Endothelial cell (in vitro differentiated cells): ENCODE data around the gene SND1. TPM values are rescaled to one million over a fixed set of nuclear protein-coding genes. Genes with fewer than 3 reads are reported as not detected.

Experiments
- DNase-seq: peaks from one replicate; pipeline ENCODE4 v3.0.0; 2021; ENCODE audit warnings: low spot score
- H3K27ac Mint-ChIP-seq: one replicate; pipeline ENCODE4 v1.8.0; 2021; ENCODE audit warnings: mixed read lengths, inconsistent platforms; ENCODE audit not compliant: unreplicated experiment
- H3K27me3 Mint-ChIP-seq: one replicate; pipeline ENCODE4 v1.8.0; 2021; ENCODE audit warnings: mild to moderate bottlenecking, moderate library complexity, mixed read lengths, inconsistent platforms; ENCODE audit not compliant: unreplicated experiment
- H3K36me3 Mint-ChIP-seq: one replicate; pipeline ENCODE4 v1.8.0; 2021; ENCODE audit warnings: mild to moderate bottlenecking, low read depth, mixed read lengths, inconsistent platforms; ENCODE audit not compliant: unreplicated experiment
- H3K4me1 Mint-ChIP-seq: one replicate; pipeline ENCODE4 v1.8.0; 2021; ENCODE audit warnings: mild to moderate bottlenecking, mixed read lengths, inconsistent platforms; ENCODE audit not compliant: unreplicated experiment
- H3K4me3 Mint-ChIP-seq: one replicate; pipeline ENCODE4 v1.8.0; 2021; ENCODE audit warnings: mild to moderate bottlenecking, mixed read lengths, inconsistent platforms; ENCODE audit not compliant: unreplicated experiment
- H3K9me3 Mint-ChIP-seq: one replicate; pipeline ENCODE4 v1.8.0; 2021; ENCODE audit warnings: mixed read lengths, inconsistent platforms; ENCODE audit not compliant: unreplicated experiment
- total RNA-seq: library from RNA; stranded (reverse); fragmentation: NEBNext Ultra II Directional; extraction: Animal tissue kit (Norgen Biotek cat#: 25700); gene quantifications from one replicate; pipeline ENCODE4 v1.2.1, GENCODE V29; 2021; ENCODE audit not compliant: unreplicated experiment
- TF ChIP-seq, protein P1 (sequence below): fragments of 200-600 bp; sonication (generic); IDR thresholded peaks from one replicate; pipeline ENCODE4 v1.5.0; 2021; ENCODE audit warnings: antibody characterized with exemption; ENCODE audit not compliant: unreplicated experiment

Gene SND1
- total RNA-seq, 1 donor from 2014 or later: 375 TPM

GRCh38 chr7:127859330-127859729 is 207.3 kb downstream of the SND1 start:
- Mint-ChIP-seq H3K4me3 (no peak overlapping the region), H3K9me3 (no peaks in the 10 kb centered on the region), H3K36me3 (peaks cover 10% of the 10 kb centered on the region), H3K4me1 (peaks cover 40% of the 10 kb centered on the region), H3K27me3 (peaks cover 2% of the 10 kb centered on the region), H3K27ac (no peak overlapping the region)
- no peak for DNase-seq
- TF ChIP-seq, protein P1, sequence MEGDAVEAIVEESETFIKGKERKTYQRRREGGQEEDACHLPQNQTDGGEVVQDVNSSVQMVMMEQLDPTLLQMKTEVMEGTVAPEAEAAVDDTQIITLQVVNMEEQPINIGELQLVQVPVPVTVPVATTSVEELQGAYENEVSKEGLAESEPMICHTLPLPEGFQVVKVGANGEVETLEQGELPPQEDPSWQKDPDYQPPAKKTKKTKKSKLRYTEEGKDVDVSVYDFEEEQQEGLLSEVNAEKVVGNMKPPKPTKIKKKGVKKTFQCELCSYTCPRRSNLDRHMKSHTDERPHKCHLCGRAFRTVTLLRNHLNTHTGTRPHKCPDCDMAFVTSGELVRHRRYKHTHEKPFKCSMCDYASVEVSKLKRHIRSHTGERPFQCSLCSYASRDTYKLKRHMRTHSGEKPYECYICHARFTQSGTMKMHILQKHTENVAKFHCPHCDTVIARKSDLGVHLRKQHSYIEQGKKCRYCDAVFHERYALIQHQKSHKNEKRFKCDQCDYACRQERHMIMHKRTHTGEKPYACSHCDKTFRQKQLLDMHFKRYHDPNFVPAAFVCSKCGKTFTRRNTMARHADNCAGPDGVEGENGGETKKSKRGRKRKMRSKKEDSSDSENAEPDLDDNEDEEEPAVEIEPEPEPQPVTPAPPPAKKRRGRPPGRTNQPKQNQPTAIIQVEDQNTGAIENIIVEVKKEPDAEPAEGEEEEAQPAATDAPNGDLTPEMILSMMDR: no peak

- no peak for DNase-seq
Observed at GRCh38 chr7:127862525-127862924, 210.5 kb downstream of the SND1 start.

GRCh38 chr7:127863082-127863481 is 211.1 kb downstream of the SND1 start:
- no peaks in the 10 kb centered on the region for H3K9me3 Mint-ChIP-seq
- peaks cover 61% of the 10 kb centered on the region for H3K4me1 Mint-ChIP-seq
- H3K36me3 Mint-ChIP-seq: peaks cover 26% of the 10 kb centered on the region
- TF ChIP-seq, protein P1: no peak
- DNase-seq: no peak
- H3K27ac Mint-ChIP-seq: no peak overlapping the region
- H3K27me3 Mint-ChIP-seq: peaks cover 6% of the 10 kb centered on the region
- H3K4me3 Mint-ChIP-seq: no peak overlapping the region

More at GRCh38 chr7:127862525-127862924, 210.5 kb downstream of the SND1 start:
- Mint-ChIP-seq H3K4me1 (peaks cover 59% of the 10 kb centered on the region), H3K36me3 (peaks cover 26% of the 10 kb centered on the region), H3K27ac (no peak overlapping the region), H3K4me3 (no peak overlapping the region), H3K9me3 (no peaks in the 10 kb centered on the region), H3K27me3 (peaks cover 6% of the 10 kb centered on the region)
- TF ChIP-seq, protein P1: no peak

- peaks cover 5% of the 10 kb centered on the region for H3K27me3 Mint-ChIP-seq
- H3K27ac Mint-ChIP-seq: no peak overlapping the region
- H3K36me3 Mint-ChIP-seq: peaks cover 32% of the 10 kb centered on the region
- TF ChIP-seq, protein P1: no peak
- no peaks in the 10 kb centered on the region for H3K9me3 Mint-ChIP-seq
- peaks cover 40% of the 10 kb centered on the region for H3K4me1 Mint-ChIP-seq
- no peak overlapping the region for H3K4me3 Mint-ChIP-seq
- DNase-seq: no peak
Observed at GRCh38 chr7:127865466-127865865, 213.5 kb downstream of the SND1 start.

GRCh38 chr7:127870231-127870907 is 218.4 kb downstream of the SND1 start:
- DNase-seq: no peak
- Mint-ChIP-seq H3K27ac (no peak overlapping the region), H3K9me3 (no peaks in the 10 kb centered on the region), H3K4me3 (no peak overlapping the region), H3K36me3 (peaks cover 27% of the 10 kb centered on the region), H3K4me1 (peaks cover 37% of the 10 kb centered on the region), H3K27me3 (peaks cover 8% of the 10 kb centered on the region)
- TF ChIP-seq, protein P1: no peak
